Measurements from ENCODE around the gene DCST2.

Gene DCST2

GRCh38 chr1:154993572-154994268 lies 39.9 kb downstream of the DCST2 start, which contains the start of gene LENEP:
TSS of gene LENEP (plus strand) at chr1:154993586. CDS start at chr1:154993608, 22 bp downstream.
- TF ChIP-seq POLR2AphosphoS5 (IDR thresholded peaks at IDR 0.05; ENCODE audit: low read depth, low read length), result no peak; the same call in 1 of the 2 replicates
- no peak for TF ChIP-seq REST (IDR thresholded peaks at IDR 0.05; ENCODE audit: insufficient read depth in 1 of 2, low read depth in 2 of 2, low read length in 2 of 2)
- TF ChIP-seq FOXP2 (optimal IDR thresholded peaks at IDR 0.05; ENCODE audit: borderline replicate concordance, extremely low read depth, extremely low read length, insufficient read depth), result no peak
- TF ChIP-seq SIN3A (IDR thresholded peaks at IDR 0.05; ENCODE audit: borderline replicate concordance, insufficient read depth, low read length), result no peak
- no peak for TF ChIP-seq TAF1 (IDR thresholded peaks at IDR 0.05; ENCODE audit: borderline replicate concordance, insufficient read depth, low read length)

- peak; percentile 76 for TF ChIP-seq POLR2AphosphoS5 (IDR thresholded peaks at IDR 0.05; ENCODE audit: low read depth, low read length)
- no peak for TF ChIP-seq REST (IDR thresholded peaks at IDR 0.05; ENCODE audit: insufficient read depth in 1 of 2, low read depth in 2 of 2, low read length in 2 of 2)
Observed at GRCh38 chr1:154992721-154993571, 40.6 kb downstream of the DCST2 start.

GRCh38 chr1:154990276-154990675 lies 43.3 kb downstream of the DCST2 start:
- TF ChIP-seq SIN3A (IDR thresholded peaks at IDR 0.05; ENCODE audit: borderline replicate concordance, insufficient read depth, low read length) (no peak), REST (IDR thresholded peaks at IDR 0.05; ENCODE audit: insufficient read depth in 1 of 2, low read depth in 2 of 2, low read length in 2 of 2) (no peak), TAF1 (IDR thresholded peaks at IDR 0.05; ENCODE audit: borderline replicate concordance, insufficient read depth, low read length) (no peak), FOXP2 (optimal IDR thresholded peaks at IDR 0.05; ENCODE audit: borderline replicate concordance, extremely low read depth, extremely low read length, insufficient read depth) (no peak), POLR2AphosphoS5 (IDR thresholded peaks at IDR 0.05; ENCODE audit: low read depth, low read length) (no peak)

GRCh38 chr1:154989195-154989860 lies 44.3 kb downstream of the DCST2 start:
- TF ChIP-seq FOXP2 (optimal IDR thresholded peaks at IDR 0.05; ENCODE audit: borderline replicate concordance, extremely low read depth, extremely low read length, insufficient read depth), result no peak
- TF ChIP-seq REST (IDR thresholded peaks at IDR 0.05; ENCODE audit: insufficient read depth in 1 of 2, low read depth in 2 of 2, low read length in 2 of 2), result no peak
- no peak for TF ChIP-seq TAF1 (IDR thresholded peaks at IDR 0.05; ENCODE audit: borderline replicate concordance, insufficient read depth, low read length)
- TF ChIP-seq POLR2AphosphoS5 (IDR thresholded peaks at IDR 0.05; ENCODE audit: low read depth, low read length), result no peak
- no peak for TF ChIP-seq SIN3A (IDR thresholded peaks at IDR 0.05; ENCODE audit: borderline replicate concordance, insufficient read depth, low read length)

Data from PFSK-1 (cell line).